GM18511 (cell line): ENCODE results near the gene SARS2.

ENCODE experiments used
- ATAC-seq: cut with Tn5 transposase; IDR thresholded peaks from one replicate; pipeline ENCODE4 v1.9.1; 2021; ENCODE audit warnings: mild to moderate bottlenecking, moderate library complexity; ENCODE audit not compliant: unreplicated experiment

Gene SARS2

GRCh38 chr19:38869160-38869835 is 61.3 kb downstream of the SARS2 start:
- ATAC-seq: no peak

DNA sequence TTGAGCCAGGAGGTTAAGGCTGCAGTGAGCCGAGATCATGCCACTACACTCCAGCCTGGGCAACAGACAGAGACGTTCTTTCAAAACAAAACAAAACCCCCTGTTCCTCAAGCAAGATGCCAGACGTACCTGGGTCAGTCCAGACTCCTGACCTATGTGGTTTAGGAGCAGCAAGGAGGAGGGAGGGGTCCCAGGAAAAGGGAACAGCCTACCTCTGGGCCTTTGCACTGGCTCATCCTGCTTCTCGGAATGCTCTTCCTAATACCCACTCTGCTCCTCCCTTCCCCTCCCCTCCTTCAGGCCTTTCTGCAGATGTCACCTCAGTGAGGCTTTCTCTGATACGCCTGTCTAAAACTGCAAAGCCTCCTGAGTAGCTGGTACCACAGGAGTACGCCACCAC is 62.0 kb downstream of the SARS2 start:
- no peak for ATAC-seq

- no peak for ATAC-seq
Measured at GRCh38 chr19:38867171-38867780, 63.3 kb downstream of the SARS2 start.
